Amygdala (tissue), 56 donors: Measurements from ENCODE around the gene PIGT.
A peak's percentile ranks its signal among the peaks of the same experiment; 100 is the strongest.

Experiments used
- DNase-seq, 56 donors: peaks; one replicate each; lab custom pipeline; 2025; lab: John Stamatoyannopoulos, UW

The PIGT gene

GRCh38 chr20:45399018-45399417 is 16.9 kb upstream of the PIGT start:
- no peak for DNase-seq

GRCh38 chr20:45400346-45401031 is 15.5 kb upstream of the PIGT start:
- no peak for DNase-seq

- no peak for DNase-seq
Measured at GRCh38 chr20:45402946-45403345, 13.0 kb upstream of the PIGT start.

- DNase-seq = no peak
Measured at GRCh38 chr20:45404438-45404837, 11.5 kb upstream of the PIGT start.

- peak in 8 of 56 donors; percentile 44 to 70 (median 60) for DNase-seq
Measured at GRCh38 chr20:45405571-45406259, 10.2 kb upstream of the PIGT start.

GRCh38 chr20:45406260-45407066 is 9.5 kb upstream of the PIGT start:
- DNase-seq = peak in 42 of 56 donors; percentile 30 to 80 (median 62)

- peak in 30 of 56 donors; percentile 28 to 71 (median 53) for DNase-seq
Measured at GRCh38 chr20:45407067-45407745, 8.7 kb upstream of the PIGT start.

GRCh38 chr20:45407783-45408645 is 7.9 kb upstream of the PIGT start, which contains the start of gene DBNDD2:
Gene DBNDD2, plus strand, starts transcription at chr20:45408289. Its CDS starts 179 bp downstream, at chr20:45408468.
- DNase-seq = peak in 53 of 56 donors; percentile 45 to 95 (median 83)

GRCh38 chr20:45408646-45409213 is 7.2 kb upstream of the PIGT start:
- peak in 18 of 56 donors; percentile 15 to 63 (median 38) for DNase-seq

- DNase-seq = no peak
Measured at GRCh38 chr20:45409521-45410272, 6.2 kb upstream of the PIGT start.

GRCh38 chr20:45410887-45411286 is 5.1 kb upstream of the PIGT start:
- no peak for DNase-seq

GRCh38 chr20:45412653-45413052 is 3.3 kb upstream of the PIGT start:
- DNase-seq = no peak

GRCh38 chr20:45413479-45413878 is 2.5 kb upstream of the PIGT start:
- no peak for DNase-seq

GRCh38 chr20:45416917-45417316 is 976 bp downstream of the PIGT start:
- DNase-seq = no peak

GRCh38 chr20:45419188-45420091 is 3.5 kb downstream of the PIGT start:
- DNase-seq = peak in 17 of 56 donors; percentile 18 to 55 (median 37)

GRCh38 chr20:45420125-45420524 is 4.2 kb downstream of the PIGT start:
- DNase-seq = no peak

GRCh38 chr20:45423700-45424099 is 7.8 kb downstream of the PIGT start:
- no peak for DNase-seq
